Panc1 (cell line): Measurements from ENCODE around the gene SF3B1.

Experiments used
- CTCF ChIP-seq: fragments of 450-650 bp; IDR thresholded peaks from 2 replicates; pipeline ENCODE4 v1.5.1; 2017; ENCODE audit warnings: mild to moderate bottlenecking
- POLR2AphosphoS5 ChIP-seq: IDR thresholded peaks from 2 replicates; pipeline ENCODE4 v1.6.1; 2012; ENCODE audit warnings: mild to moderate bottlenecking, low read depth, low read length, moderate library complexity
- REST ChIP-seq, 2 experiments: IDR thresholded peaks; 2 replicates each; pipeline ENCODE4 v1.6.1; 2011 to 2012; ENCODE audit warnings: low read depth in 2 of 2, control low read depth in 1 of 2, low read length in 1 of 2, mild to moderate bottlenecking in 1 of 2, moderate library complexity in 1 of 2; ENCODE audit not compliant: insufficient read depth in 1 of 2
- SIN3A ChIP-seq: IDR thresholded peaks from 2 replicates; pipeline ENCODE4 v1.6.1; 2012; ENCODE audit warnings: low read depth, mild to moderate bottlenecking, low read length, moderate library complexity, borderline replicate concordance; ENCODE audit not compliant: insufficient read depth
- TCF7L2 ChIP-seq: IDR thresholded peaks from 2 replicates; pipeline ENCODE4 v1.6.1; 2011; ENCODE audit warnings: mild to moderate bottlenecking, low read depth, low read length, inconsistent platforms

DNA sequence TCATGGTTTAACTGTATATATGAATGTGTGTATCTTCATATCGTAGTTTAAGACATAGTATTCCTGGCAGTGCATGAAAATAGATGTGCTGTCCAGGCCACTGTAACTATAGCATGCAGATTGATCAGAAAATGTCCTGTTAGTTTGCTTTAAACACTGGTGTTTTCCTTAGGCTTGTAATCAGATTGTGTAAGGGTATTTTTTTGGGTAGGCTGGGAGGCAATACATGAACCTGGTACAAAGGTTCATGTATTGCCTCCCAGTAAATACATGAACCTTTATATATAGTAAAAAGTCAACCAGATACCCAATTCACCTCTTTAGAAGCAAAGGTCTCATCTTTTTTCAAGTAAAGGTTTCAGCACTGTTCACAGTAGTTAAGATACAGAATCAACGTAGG is 20.1 kb upstream of the SF3B1 start:
- no peak for TF ChIP-seq CTCF
- TF ChIP-seq SIN3A = no peak
- TF ChIP-seq POLR2AphosphoS5 = no peak
- TF ChIP-seq REST (IDR thresholded peaks at IDR 0.05; ENCODE audit: insufficient read depth in 1 of 2, low read depth in 2 of 2, low read length in 1 of 2) = no peak
- no peak for TF ChIP-seq TCF7L2
